Ovary (tissue), 3 donors: Measurements from ENCODE around the gene PCBP2.

ENCODE experiments used
- CTCF ChIP-seq, 3 donors: fragments of 450-650 bp in 2 of 3; fragments of 200-600 bp in 1 of 3; IDR thresholded peaks; one replicate each; pipeline versions ENCODE4 v1.5.1 to v1.8.0; 2016 to 2022; ENCODE audit warnings: antibody characterized with exemption in 3 of 3, mild to moderate bottlenecking in 1 of 3
- EP300 ChIP-seq: sonication (generic); formaldehyde crosslinking; IDR thresholded peaks from one replicate; pipeline ENCODE4 v1.6.1; 2017; ENCODE audit warnings: antibody characterized with exemption
- POLR2A ChIP-seq: fragments of 450-650 bp; IDR thresholded peaks from one replicate; pipeline ENCODE4 v1.6.1; 2017; ENCODE audit warnings: antibody characterized with exemption, mild to moderate bottlenecking, moderate library complexity
- donor health status: DM: no; HTN: no; CAD: no.

GRCh38 chr12:53461591-53461990 lies 9.7 kb downstream of the PCBP2 start:
- no peak for TF ChIP-seq CTCF (IDR thresholded peaks at IDR 0.05)
- TF ChIP-seq POLR2A, result no peak
- TF ChIP-seq EP300, result no peak
